ENCODE measurements around the gene SAMMSON.

SAMMSON gene

GRCh38 chr3:70065696-70066253 lies 66.2 kb downstream of the SAMMSON start:
- 64% methylated on average over 7 of the region's 7 CpGs for whole genome bisulfite sequencing
- Histone ChIP-seq H3K4me1 (ENCODE audit: insufficient read depth, low read length) (peaks cover 7% of the 10 kb centered on the region), H3K9ac (ENCODE audit: low read depth, low read length) (no peak overlapping the region), H3K27ac (ENCODE audit: low read depth, low read length) (no peak overlapping the region), H3K27me3 (ENCODE audit: insufficient read depth, low read length) (no peaks in the 10 kb centered on the region), H3K4me3 (ENCODE audit: low read length) (no peak overlapping the region), H3K36me3 (ENCODE audit: insufficient read depth, low read length) (no peaks in the 10 kb centered on the region), H3K9me3 (ENCODE audit: insufficient read depth, low read depth, low read length) (no peaks in the 10 kb centered on the region)

- H3K27ac ChIP-seq (ENCODE audit: low read depth, low read length) = no peak overlapping the region
- H3K36me3 ChIP-seq (ENCODE audit: insufficient read depth, low read length) = no peaks in the 10 kb centered on the region
- H3K9ac ChIP-seq (ENCODE audit: low read depth, low read length) = no peak overlapping the region
- no peaks in the 10 kb centered on the region for H3K9me3 ChIP-seq (ENCODE audit: insufficient read depth, low read depth, low read length)
- no peaks in the 10 kb centered on the region for H3K27me3 ChIP-seq (ENCODE audit: insufficient read depth, low read length)
- WGBS = 98% methylated on average over 6 of the region's 7 CpGs
- no peak overlapping the region for H3K4me3 ChIP-seq (ENCODE audit: low read length)
- peaks cover 28% of the 10 kb centered on the region for H3K4me1 ChIP-seq (ENCODE audit: insufficient read depth, low read length)
Measured at GRCh38 chr3:70067860-70068521, 68.5 kb downstream of the SAMMSON start.

GRCh38 chr3:70069557-70069956 lies 70.0 kb downstream of the SAMMSON start:
- WGBS = 92% methylated on average over 5 of the region's 5 CpGs
- no peak overlapping the region for H3K4me3 ChIP-seq (ENCODE audit: low read length)
- H3K36me3 ChIP-seq (ENCODE audit: insufficient read depth, low read length) = no peaks in the 10 kb centered on the region
- no peak overlapping the region for H3K9ac ChIP-seq (ENCODE audit: low read depth, low read length)
- peaks cover 28% of the 10 kb centered on the region for H3K4me1 ChIP-seq (ENCODE audit: insufficient read depth, low read length)
- no peaks in the 10 kb centered on the region for H3K9me3 ChIP-seq (ENCODE audit: insufficient read depth, low read depth, low read length)
- no peak overlapping the region for H3K27ac ChIP-seq (ENCODE audit: low read depth, low read length)
- H3K27me3 ChIP-seq (ENCODE audit: insufficient read depth, low read length) = no peaks in the 10 kb centered on the region

GRCh38 chr3:70071138-70071537 lies 71.6 kb downstream of the SAMMSON start:
- Histone ChIP-seq H3K4me1 (ENCODE audit: insufficient read depth, low read length) (peaks cover 35% of the 10 kb centered on the region), H3K4me3 (ENCODE audit: low read length) (peak overlapping the region; percentile 45), H3K9ac (ENCODE audit: low read depth, low read length) (no peak overlapping the region; the same call in 1 of the 2 replicates), H3K27me3 (ENCODE audit: insufficient read depth, low read length) (no peaks in the 10 kb centered on the region), H3K36me3 (ENCODE audit: insufficient read depth, low read length) (no peaks in the 10 kb centered on the region), H3K27ac (ENCODE audit: low read depth, low read length) (0 out of 2 replicates have a peak overlapping the region, but pooled peaks have one; percentile 12), H3K9me3 (ENCODE audit: insufficient read depth, low read depth, low read length) (no peaks in the 10 kb centered on the region)
- 31% methylated on average over 3 of the region's 4 CpGs for WGBS

GRCh38 chr3:70072180-70072579 lies 72.6 kb downstream of the SAMMSON start:
- Histone ChIP-seq H3K4me3 (ENCODE audit: low read length) (peak overlapping the region; percentile 45), H3K36me3 (ENCODE audit: insufficient read depth, low read length) (no peaks in the 10 kb centered on the region), H3K27me3 (ENCODE audit: insufficient read depth, low read length) (no peaks in the 10 kb centered on the region), H3K9ac (ENCODE audit: low read depth, low read length) (peak overlapping the region; percentile 61), H3K4me1 (ENCODE audit: insufficient read depth, low read length) (peaks cover 44% of the 10 kb centered on the region), H3K9me3 (ENCODE audit: insufficient read depth, low read depth, low read length) (no peaks in the 10 kb centered on the region), H3K27ac (ENCODE audit: low read depth, low read length) (peak overlapping the region; percentile 34; the same call in 1 of the 2 replicates)
- 23% methylated on average over 6 of the region's 9 CpGs for WGBS

- Histone ChIP-seq H3K9me3 (ENCODE audit: insufficient read depth, low read depth, low read length) (no peaks in the 10 kb centered on the region), H3K9ac (ENCODE audit: low read depth, low read length) (no peak overlapping the region), H3K4me3 (ENCODE audit: low read length) (no peak overlapping the region), H3K27ac (ENCODE audit: low read depth, low read length) (no peak overlapping the region), H3K4me1 (ENCODE audit: insufficient read depth, low read length) (peaks cover 40% of the 10 kb centered on the region), H3K36me3 (ENCODE audit: insufficient read depth, low read length) (no peaks in the 10 kb centered on the region), H3K27me3 (ENCODE audit: insufficient read depth, low read length) (no peaks in the 10 kb centered on the region)
- 90% methylated on average over 1 of the region's 2 CpGs for WGBS
Measured at GRCh38 chr3:70072754-70073153, 73.2 kb downstream of the SAMMSON start.

GRCh38 chr3:70075101-70075500 lies 75.6 kb downstream of the SAMMSON start:
- 100% methylated on average over 1 of the region's 2 CpGs for WGBS
- Histone ChIP-seq H3K27ac (ENCODE audit: low read depth, low read length) (no peak overlapping the region), H3K27me3 (ENCODE audit: insufficient read depth, low read length) (no peaks in the 10 kb centered on the region), H3K9me3 (ENCODE audit: insufficient read depth, low read depth, low read length) (0 out of 2 replicates have a peak, but pooled peaks cover 5% of the 10 kb centered on the region), H3K4me3 (ENCODE audit: low read length) (no peak overlapping the region), H3K4me1 (ENCODE audit: insufficient read depth, low read length) (peaks cover 40% of the 10 kb centered on the region), H3K36me3 (ENCODE audit: insufficient read depth, low read length) (no peaks in the 10 kb centered on the region), H3K9ac (ENCODE audit: low read depth, low read length) (no peak overlapping the region)

- Histone ChIP-seq H3K9me3 (ENCODE audit: insufficient read depth, low read depth, low read length) (0 out of 2 replicates have a peak, but pooled peaks cover 5% of the 10 kb centered on the region), H3K27ac (ENCODE audit: low read depth, low read length) (no peak overlapping the region), H3K4me3 (ENCODE audit: low read length) (no peak overlapping the region), H3K9ac (ENCODE audit: low read depth, low read length) (no peak overlapping the region), H3K36me3 (ENCODE audit: insufficient read depth, low read length) (no peaks in the 10 kb centered on the region), H3K4me1 (ENCODE audit: insufficient read depth, low read length) (peaks cover 31% of the 10 kb centered on the region), H3K27me3 (ENCODE audit: insufficient read depth, low read length) (no peaks in the 10 kb centered on the region)
- 44% methylated on average over 3 of the region's 3 CpGs for WGBS
Measured at GRCh38 chr3:70076396-70076795, 76.9 kb downstream of the SAMMSON start.

- no peaks in the 10 kb centered on the region for H3K36me3 ChIP-seq (ENCODE audit: insufficient read depth, low read length)
- 95% methylated on average over 3 of the region's 3 CpGs for WGBS
Measured at GRCh38 chr3:70078778-70079177, 79.2 kb downstream of the SAMMSON start.

GRCh38 chr3:70085613-70086012 lies 86.1 kb downstream of the SAMMSON start:
- H3K9ac ChIP-seq (ENCODE audit: low read depth, low read length) = no peak overlapping the region
- H3K27ac ChIP-seq (ENCODE audit: low read depth, low read length) = no peak overlapping the region
- H3K9me3 ChIP-seq (ENCODE audit: insufficient read depth, low read depth, low read length) = no peaks in the 10 kb centered on the region
- no peaks in the 10 kb centered on the region for H3K36me3 ChIP-seq (ENCODE audit: insufficient read depth, low read length)
- H3K4me1 ChIP-seq (ENCODE audit: insufficient read depth, low read length) = no peaks in the 10 kb centered on the region
- H3K4me3 ChIP-seq (ENCODE audit: low read length) = no peak overlapping the region
- no peaks in the 10 kb centered on the region for H3K27me3 ChIP-seq (ENCODE audit: insufficient read depth, low read length)

More at GRCh38 chr3:70078778-70079177, 79.2 kb downstream of the SAMMSON start:
- Histone ChIP-seq H3K9ac (ENCODE audit: low read depth, low read length) (no peak overlapping the region), H3K27me3 (ENCODE audit: insufficient read depth, low read length) (no peaks in the 10 kb centered on the region), H3K4me3 (ENCODE audit: low read length) (no peak overlapping the region), H3K27ac (ENCODE audit: low read depth, low read length) (no peak overlapping the region), H3K4me1 (ENCODE audit: insufficient read depth, low read length) (peaks cover 16% of the 10 kb centered on the region), H3K9me3 (ENCODE audit: insufficient read depth, low read depth, low read length) (0 out of 2 replicates have a peak, but pooled peaks cover 5% of the 10 kb centered on the region)

GRCh38 chr3:70086336-70086735 lies 86.8 kb downstream of the SAMMSON start:
- 100% methylated on average over 1 of the region's 2 CpGs for WGBS
- no peaks in the 10 kb centered on the region for H3K27me3 ChIP-seq (ENCODE audit: insufficient read depth, low read length)
- no peak overlapping the region for H3K27ac ChIP-seq (ENCODE audit: low read depth, low read length)
- no peak overlapping the region for H3K9ac ChIP-seq (ENCODE audit: low read depth, low read length)
- no peaks in the 10 kb centered on the region for H3K9me3 ChIP-seq (ENCODE audit: insufficient read depth, low read depth, low read length)
- no peaks in the 10 kb centered on the region for H3K36me3 ChIP-seq (ENCODE audit: insufficient read depth, low read length)
- H3K4me1 ChIP-seq (ENCODE audit: insufficient read depth, low read length) = no peaks in the 10 kb centered on the region
- H3K4me3 ChIP-seq (ENCODE audit: low read length) = no peak overlapping the region

Measured in HUES64 (cell line).